NCI-H446 (cell line): ENCODE measurements around the gene PPHLN1.
A peak's percentile ranks its signal among the peaks of the same experiment; 100 is the strongest.

Source experiments
- DNase-seq, 2 experiments: peaks; one replicate each; lab custom pipeline; 2025; lab: John Stamatoyannopoulos, UW

PPHLN1 gene

DNA sequence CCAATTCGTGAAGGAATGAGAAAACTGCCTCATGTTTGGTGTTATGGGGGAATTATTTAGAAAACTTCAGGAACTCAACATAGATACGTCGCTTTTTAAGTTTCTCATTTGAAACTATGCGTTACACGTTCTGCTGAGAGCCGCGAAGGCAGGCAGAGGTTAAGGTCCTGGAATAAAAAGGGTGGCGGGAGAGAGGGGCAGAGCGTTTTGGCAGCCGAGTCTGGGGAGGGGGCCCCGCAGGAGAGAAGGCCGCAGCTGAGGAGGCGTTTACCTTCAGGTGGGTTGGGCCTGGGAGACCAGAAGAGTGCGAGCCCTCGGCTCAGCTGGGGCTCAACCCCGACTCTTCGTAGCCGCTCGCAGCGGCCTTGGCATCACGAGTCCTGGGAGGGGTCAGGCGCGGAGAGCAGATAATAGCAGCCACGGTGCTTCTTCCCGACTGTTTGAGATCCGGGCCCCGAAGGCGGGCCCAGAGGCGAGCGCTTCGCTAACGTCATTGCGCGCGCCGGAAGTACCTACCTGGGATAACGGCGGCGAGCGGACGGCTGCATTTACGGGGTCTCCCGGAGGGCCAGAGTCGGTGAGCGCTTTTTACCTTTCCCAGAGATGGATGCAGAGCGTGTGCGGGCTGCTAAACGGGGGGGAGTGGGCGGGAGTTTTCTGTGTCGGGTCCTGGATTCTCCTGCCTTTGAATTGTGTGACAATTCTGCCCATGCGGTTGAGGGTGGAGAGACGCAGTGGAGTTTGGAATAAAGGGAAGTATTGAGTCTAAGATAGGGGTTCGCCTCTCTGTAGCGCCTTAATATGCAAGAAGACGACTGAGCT lies at the start of gene PPHLN1, which contains the start of gene ZCRB1:
PPHLN1 (plus strand) TSS at position 515 of the 822 bp plus-strand sequence. CDS start 9,736 bp downstream, outside the sequence.
ZCRB1 (minus strand) TSS at position 442 of the 822 bp plus-strand sequence. CDS start 1,992 bp downstream, outside the sequence.
- DNase-seq = peak; percentile 42 to 79

DNA sequence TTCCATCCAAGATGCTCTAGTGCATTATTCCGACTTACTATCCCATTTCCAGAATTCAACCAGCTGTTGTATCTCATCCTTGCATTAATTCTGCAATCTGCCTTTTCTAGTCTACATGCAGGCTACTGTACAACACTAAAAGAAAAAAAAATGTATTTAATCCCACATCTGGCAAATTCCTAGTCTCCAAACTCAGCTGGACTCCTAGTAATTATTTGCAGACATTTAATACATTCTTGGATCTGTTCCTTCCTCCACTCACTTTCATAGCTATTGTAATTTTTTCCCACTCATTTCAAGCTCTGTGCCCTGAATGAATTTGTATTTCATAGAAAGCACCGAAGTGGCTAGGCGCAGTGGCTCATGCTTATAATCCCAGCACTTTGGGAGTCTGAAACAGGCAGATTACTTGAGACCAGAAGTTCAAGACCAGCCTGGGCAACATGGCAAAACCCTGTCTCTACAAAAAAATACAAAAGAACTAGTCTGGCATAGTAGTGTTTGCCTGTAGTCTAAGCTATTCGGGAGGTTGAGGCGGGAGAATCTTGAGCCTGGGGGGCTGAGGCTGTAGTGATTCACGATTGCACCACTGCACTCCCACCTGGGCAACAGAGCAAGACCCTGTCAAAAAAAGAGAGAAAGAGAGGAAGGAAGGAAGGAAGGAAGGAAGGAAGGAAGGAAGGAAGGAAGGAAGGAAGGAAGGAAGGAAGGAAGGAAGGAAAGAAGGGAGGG lies 48.4 kb upstream of the PPHLN1 start:
- DNase-seq = no peak

DNA sequence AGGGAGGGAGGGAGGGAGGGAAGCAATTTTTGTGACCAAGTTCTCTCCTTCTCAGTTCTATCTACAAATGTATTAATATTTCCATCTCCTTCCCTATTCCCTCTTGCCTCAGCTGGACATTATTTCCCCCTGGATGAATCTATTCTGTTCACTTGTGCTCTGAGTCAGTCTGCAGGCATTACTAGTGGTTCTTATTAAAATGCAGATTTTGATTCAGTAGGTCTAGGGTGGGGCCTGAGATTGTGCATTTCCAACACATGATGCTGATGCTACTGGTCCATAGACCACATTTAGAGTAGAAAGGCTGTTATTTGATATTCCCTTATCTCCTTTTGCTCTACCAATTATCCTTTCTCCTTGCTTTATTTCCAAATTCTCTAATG lies 47.8 kb upstream of the PPHLN1 start:
- DNase-seq = no peak

DNA sequence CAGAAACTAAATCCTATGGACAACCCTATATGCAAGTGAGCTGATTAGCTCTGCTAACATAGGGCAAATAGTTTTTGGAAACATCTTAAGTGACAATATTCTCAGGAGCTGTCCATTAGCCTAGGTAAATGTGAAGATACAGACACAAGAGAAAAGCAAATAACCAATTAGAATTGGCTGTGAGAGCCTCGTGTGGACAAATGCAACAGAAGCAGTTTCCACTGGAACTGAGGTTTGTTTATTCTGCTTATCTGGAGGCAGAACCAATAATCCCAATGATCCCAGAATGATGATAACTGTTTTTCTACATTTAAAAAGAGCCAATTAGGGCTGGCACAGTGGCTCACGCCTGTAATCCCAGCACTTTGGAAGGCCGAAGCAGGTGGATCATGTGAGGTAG lies 44.7 kb upstream of the PPHLN1 start:
- DNase-seq = no peak

DNA sequence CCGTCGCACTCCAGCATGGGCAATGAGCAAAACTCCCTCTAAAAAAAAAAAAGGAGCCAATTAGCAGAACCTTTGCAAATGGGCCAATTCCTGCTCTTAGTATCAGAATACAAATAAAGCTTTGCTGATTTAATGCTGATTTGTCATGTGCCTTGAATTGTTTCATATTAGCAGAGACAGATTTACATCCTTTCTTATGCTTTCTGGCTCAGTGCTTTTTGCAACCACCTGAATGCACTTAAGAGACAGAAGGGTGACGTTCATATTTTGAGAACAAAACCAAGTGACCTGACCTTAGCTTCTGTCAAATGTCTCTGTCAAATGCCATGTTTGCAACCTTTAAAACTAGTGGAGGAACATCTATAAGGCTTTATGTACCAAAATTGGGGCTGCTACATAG lies 44.1 kb upstream of the PPHLN1 start:
- DNase-seq = no peak

GRCh38 chr12:42282294-42282693 lies 43.7 kb upstream of the PPHLN1 start:
- DNase-seq = no peak

DNA sequence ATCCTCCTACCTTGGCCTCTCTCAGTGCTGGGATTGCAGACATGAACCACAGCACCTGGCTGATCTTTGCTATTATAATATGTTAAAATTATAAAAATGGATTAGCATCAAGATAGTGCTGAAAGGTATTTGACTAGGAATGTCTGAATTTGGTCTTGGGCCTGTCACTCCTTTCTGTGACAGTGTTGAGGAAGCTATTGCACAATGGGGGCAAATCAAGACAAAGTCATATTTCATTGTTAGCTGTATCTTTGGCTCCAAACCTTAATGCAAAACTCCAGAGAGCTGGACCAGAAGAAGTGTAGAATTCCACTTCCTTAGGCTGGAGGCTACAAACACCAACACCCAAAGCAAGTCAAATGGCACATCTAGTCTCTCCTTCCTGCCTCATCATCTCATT lies 42.2 kb upstream of the PPHLN1 start:
- no peak for DNase-seq

DNA sequence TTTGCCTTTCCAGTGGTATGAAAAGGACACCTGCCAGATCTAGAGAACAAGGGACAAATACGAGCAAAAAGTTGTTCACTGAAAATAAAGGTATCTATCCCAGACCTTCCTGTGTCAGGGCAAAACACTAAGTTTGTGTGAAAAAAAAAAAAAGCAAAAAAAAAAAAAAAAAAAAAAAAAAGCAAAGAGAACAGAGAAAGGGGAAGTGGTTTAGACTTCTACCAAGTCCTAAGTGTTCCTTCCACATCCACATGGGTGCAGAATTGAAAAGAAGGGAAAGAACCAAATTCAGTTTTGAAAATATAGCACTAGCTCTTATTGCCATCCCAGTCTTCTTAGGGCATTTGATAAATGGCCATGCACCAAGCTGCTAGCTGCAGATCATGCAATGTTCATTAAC lies 41.8 kb upstream of the PPHLN1 start:
- DNase-seq = no peak

- DNase-seq = no peak
Measured at GRCh38 chr12:42284876-42285275, 41.1 kb upstream of the PPHLN1 start.

DNA sequence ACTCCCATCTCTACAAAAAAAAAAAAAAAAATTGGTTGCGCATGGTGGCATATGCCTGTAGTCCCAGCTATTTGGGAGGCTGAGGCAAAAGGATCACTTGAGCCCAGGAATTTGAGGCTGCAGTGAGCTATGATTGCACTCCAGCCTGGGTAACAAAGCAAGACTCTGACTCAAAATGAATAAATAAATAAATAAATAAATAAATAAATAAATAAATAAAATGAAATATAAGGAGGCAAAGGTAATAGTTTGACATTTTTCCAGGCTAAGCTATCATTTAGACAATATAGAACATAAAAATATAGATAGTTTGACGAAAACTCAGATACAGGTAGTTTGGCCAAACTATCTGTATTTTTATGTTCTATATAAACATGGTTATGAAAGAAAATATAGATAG lies 40.5 kb upstream of the PPHLN1 start:
- DNase-seq = no peak

- DNase-seq = no peak
Measured at GRCh38 chr12:42286741-42287140, 39.2 kb upstream of the PPHLN1 start.

GRCh38 chr12:42288544-42288943 lies 37.4 kb upstream of the PPHLN1 start:
- no peak for DNase-seq

GRCh38 chr12:42291680-42292079 lies 34.3 kb upstream of the PPHLN1 start:
- DNase-seq = no peak

- no peak for DNase-seq
Measured at GRCh38 chr12:42296503-42297109, 29.4 kb upstream of the PPHLN1 start.

- DNase-seq = no peak
Measured at GRCh38 chr12:42298887-42299286, 27.1 kb upstream of the PPHLN1 start.

GRCh38 chr12:42299392-42300308 lies 26.3 kb upstream of the PPHLN1 start:
- no peak for DNase-seq

- no peak for DNase-seq
Measured at GRCh38 chr12:42306297-42306696, 19.7 kb upstream of the PPHLN1 start.

- DNase-seq = no peak
Measured at GRCh38 chr12:42308390-42308789, 17.6 kb upstream of the PPHLN1 start.

GRCh38 chr12:42309996-42310395 lies 16.0 kb upstream of the PPHLN1 start:
- no peak for DNase-seq

- DNase-seq = no peak
Measured at GRCh38 chr12:42315108-42315507, 10.9 kb upstream of the PPHLN1 start.

- DNase-seq = no peak
Measured at GRCh38 chr12:42320796-42321195, 5.2 kb upstream of the PPHLN1 start.

DNA sequence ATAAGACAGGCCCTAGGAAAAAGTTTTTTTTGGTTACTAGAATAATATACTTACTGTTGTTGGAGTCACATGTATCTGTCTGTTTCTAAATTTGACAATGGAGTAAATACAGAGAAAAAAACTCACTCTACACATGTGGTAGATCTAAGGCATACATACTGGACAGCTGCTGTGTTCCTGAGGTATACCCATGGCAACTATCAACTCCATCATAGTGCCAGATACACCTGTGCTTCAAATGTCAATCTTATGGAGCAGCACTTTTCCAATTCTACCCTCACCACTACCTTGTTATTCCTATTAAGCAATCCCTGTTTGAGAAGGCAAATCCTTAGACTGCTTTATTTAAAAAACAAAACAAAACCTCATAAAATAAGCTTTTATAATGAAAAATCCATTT lies 3.4 kb upstream of the PPHLN1 start:
- no peak for DNase-seq
